ENCODE measurements around the gene RLBP1. TPM values are rescaled to one million over a fixed set of nuclear protein-coding genes. Genes with fewer than 3 reads are reported as not detected.

The RLBP1 gene
- total RNA-seq, 4 donors from 2014 or later = 0.13 to 0.52 (median 0.50) TPM; not detected in 1

DNA sequence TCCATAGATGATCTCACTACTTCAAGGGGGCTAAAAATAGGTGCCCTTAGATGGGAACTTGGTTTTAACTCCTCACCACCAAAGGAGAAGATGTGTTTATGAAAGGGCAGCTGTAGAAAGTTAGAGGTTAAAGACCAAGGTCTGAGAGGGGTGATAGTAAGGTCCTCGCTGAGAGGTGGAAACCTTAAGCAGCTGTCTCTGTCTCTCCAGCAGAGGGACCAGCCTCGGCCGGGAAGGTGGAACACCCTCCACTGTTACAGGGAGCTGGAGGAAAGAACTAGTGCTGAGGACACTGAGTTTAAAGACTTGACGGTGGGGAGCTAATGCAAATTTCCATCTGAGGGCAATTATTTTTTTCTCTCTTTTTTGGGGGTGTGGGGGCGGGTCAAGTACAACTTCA lies 8.9 kb upstream of the RLBP1 start:
- Histone ChIP-seq H3K36me3 (no peaks in the 10 kb centered on the region), H3K4me1 (no peaks in the 10 kb centered on the region), H3K9me3 (no peaks in the 10 kb centered on the region), H3K4me3 (no peak overlapping the region), H3K27ac (replicated peaks in 1 of 4) (no peak overlapping the region), H3K27me3 (no peaks in the 10 kb centered on the region)
- peak; percentile 55 for DNase-seq (ENCODE audit: extremely low spot score)
- intact Hi-C loops (cut with DNase I) = no loop called here
- WGBS = 64% methylated on average over 5 of the region's 5 CpGs
- no peak for TF ChIP-seq POLR2A (IDR thresholded peaks at IDR 0.05; ENCODE audit: low read depth)
- no peak for TF ChIP-seq POLR2AphosphoS5 (IDR thresholded peaks at IDR 0.05)
- TF ChIP-seq EP300 (IDR thresholded peaks at IDR 0.05) = no peak
- TF ChIP-seq CTCF (IDR thresholded peaks at IDR 0.05) = no peak

- no peak overlapping the region for H3K27ac ChIP-seq (replicated peaks in 1 of 4)
- DNase-seq (ENCODE audit: extremely low spot score) = peak; percentile 87
- H3K4me3 ChIP-seq = no peak overlapping the region
- H3K27me3 ChIP-seq = no peaks in the 10 kb centered on the region
- no peak for TF ChIP-seq EP300 (IDR thresholded peaks at IDR 0.05)
- TF ChIP-seq CTCF (IDR thresholded peaks at IDR 0.05) = no peak
- no peak for TF ChIP-seq POLR2A (IDR thresholded peaks at IDR 0.05; ENCODE audit: low read depth)
- TF ChIP-seq POLR2AphosphoS5 (IDR thresholded peaks at IDR 0.05) = no peak
- no peaks in the 10 kb centered on the region for H3K36me3 ChIP-seq
- H3K4me1 ChIP-seq = no peaks in the 10 kb centered on the region
- intact Hi-C loops (cut with DNase I) = no loop called here
- WGBS = 82% methylated on average over 7 of the region's 7 CpGs
- no peaks in the 10 kb centered on the region for H3K9me3 ChIP-seq
Measured at GRCh38 chr15:89227425-89227824, 6.0 kb upstream of the RLBP1 start.

- H3K4me1 ChIP-seq = no peaks in the 10 kb centered on the region
- peak; percentile 78 for DNase-seq (ENCODE audit: extremely low spot score)
- H3K9me3 ChIP-seq = no peaks in the 10 kb centered on the region
- 85% methylated on average over 14 of the region's 14 CpGs for WGBS
- TF ChIP-seq POLR2A (IDR thresholded peaks at IDR 0.05; ENCODE audit: low read depth) = no peak
- no peak for TF ChIP-seq EP300 (IDR thresholded peaks at IDR 0.05)
- no peak for TF ChIP-seq POLR2AphosphoS5 (IDR thresholded peaks at IDR 0.05)
- TF ChIP-seq CTCF (IDR thresholded peaks at IDR 0.05) = no peak
- no peak overlapping the region for H3K27ac ChIP-seq (replicated peaks in 1 of 4)
- no peaks in the 10 kb centered on the region for H3K27me3 ChIP-seq
- intact Hi-C loops (cut with DNase I) = no loop called here
- no peaks in the 10 kb centered on the region for H3K36me3 ChIP-seq
- H3K4me3 ChIP-seq = no peak overlapping the region
Measured at GRCh38 chr15:89226359-89227221, 5.2 kb upstream of the RLBP1 start.

- no peak for DNase-seq (ENCODE audit: extremely low spot score)
- H3K4me1 ChIP-seq = no peaks in the 10 kb centered on the region
- H3K27me3 ChIP-seq = no peaks in the 10 kb centered on the region
- WGBS = 99% methylated on average over 5 of the region's 5 CpGs
- no peak overlapping the region for H3K4me3 ChIP-seq
- H3K36me3 ChIP-seq = no peaks in the 10 kb centered on the region
- no peaks in the 10 kb centered on the region for H3K9me3 ChIP-seq
- H3K27ac ChIP-seq (replicated peaks in 1 of 4) = no peak overlapping the region
- intact Hi-C loops (cut with DNase I) = no loop called here
- TF ChIP-seq EP300 (IDR thresholded peaks at IDR 0.05) (no peak), CTCF (IDR thresholded peaks at IDR 0.05) (no peak), POLR2A (IDR thresholded peaks at IDR 0.05; ENCODE audit: low read depth) (no peak), POLR2AphosphoS5 (IDR thresholded peaks at IDR 0.05) (no peak)
Measured at GRCh38 chr15:89225588-89225987, 4.2 kb upstream of the RLBP1 start.

Measured in esophagus muscularis mucosa (tissue), 4 donors.